Renal cortical epithelial cell (primary cell): ENCODE results near the gene SERPINA9. TPM values are rescaled to one million over a fixed set of nuclear protein-coding genes. Genes with fewer than 3 reads are reported as not detected.

Experiments
- DNase-seq: peaks from one replicate; pipeline ENCODE4 v3.0.0-alpha.2; 2011; ENCODE audit warnings: low read depth
- total RNA-seq: library from RNA; depleted of rRNA; stranded (reverse); fragments of >200 nt; gene quantifications from 2 replicates; pipeline ENCODE4 v1.2.3, GENCODE V29; 2014

Gene SERPINA9
- total RNA-seq, 1 donor from 2014 or later = not detected

DNA sequence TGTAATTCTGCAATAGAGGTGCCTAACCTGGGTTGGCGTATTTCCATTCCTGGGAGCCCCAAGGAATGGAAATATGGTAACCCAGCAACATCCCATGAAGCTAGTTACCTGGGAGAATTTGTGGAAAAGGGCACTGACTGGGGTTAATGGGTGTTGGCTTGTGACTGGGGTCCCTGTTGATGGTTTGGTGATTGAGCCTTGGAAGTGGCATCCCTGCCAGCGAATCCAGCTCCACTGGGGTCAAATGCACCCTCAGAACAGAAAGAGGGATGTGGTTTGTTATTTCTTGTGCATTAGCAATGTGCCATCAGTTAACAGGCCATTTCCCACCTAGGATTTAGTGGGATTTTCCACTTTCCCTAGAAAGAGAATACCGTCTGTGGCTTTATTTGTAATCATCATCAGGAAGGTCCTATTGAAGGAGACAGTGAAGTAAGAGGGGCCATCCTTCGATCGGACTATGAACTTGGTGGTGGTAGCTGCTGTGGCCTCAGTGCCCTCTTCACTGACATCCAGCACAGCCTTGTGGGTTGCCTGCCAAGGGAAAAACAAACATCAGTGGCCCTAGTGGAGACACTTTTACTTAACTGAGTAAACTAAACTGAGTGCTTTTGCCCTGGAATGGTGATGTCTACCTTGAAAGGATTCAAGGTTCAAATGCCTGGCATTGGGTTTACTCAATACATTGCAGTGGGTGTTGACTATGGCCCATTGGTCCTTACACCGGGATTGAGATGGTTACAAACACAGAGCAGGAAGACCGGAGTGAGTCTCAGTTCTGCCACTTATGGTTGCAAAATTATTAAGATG is 13.0 kb downstream of the SERPINA9 start:
- no peak for DNase-seq

DNA sequence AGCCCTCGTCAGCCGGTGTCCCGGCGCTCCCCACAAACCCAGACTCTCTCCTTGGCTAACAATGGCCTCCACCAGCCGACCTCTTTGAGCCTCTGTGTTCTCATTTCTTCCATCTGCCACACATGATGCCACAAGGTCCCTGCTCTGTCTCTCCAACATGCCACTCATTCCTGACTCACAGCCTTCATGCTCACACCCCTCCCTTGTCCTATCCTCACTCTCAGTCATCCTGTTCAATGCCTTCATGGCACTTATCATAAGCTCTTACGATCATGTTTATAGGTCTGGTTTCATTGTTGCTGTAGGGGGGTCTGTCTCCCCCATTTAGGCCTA is 13.8 kb downstream of the SERPINA9 start:
- DNase-seq = no peak

DNA sequence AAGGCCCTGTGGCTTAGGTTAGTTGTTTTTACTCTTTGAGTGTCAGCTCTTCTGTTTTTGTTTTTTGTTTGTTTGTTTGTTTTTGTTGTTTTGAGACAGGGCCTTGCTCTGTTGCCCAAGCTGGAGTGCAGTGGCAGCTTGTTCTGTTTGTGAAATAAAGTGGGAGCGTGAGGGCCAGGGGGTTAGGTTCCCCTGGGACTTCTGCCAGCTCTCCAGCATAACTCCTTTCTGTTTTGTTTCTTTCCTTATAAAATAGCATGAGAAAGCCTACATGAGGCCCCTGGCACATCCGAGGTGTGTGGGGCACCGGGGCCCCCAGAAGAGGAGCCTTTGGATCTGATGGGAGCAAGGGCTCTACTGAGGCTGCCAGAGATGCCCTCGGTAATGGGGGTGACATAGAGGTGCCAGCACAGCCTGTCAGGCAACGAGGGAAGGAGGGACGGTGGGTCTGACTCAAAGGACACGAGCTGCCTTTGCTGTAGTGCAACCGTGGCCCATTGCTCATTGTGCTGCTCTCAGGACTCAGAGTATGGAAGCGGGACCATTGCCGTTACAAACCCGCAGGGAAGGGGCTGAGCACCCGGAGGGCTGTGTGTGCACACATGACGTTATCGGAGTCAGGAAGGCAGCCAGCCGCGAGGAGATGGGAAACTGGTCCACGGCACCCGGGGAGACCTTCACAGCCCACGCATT is 14.3 kb downstream of the SERPINA9 start:
- no peak for DNase-seq

DNA sequence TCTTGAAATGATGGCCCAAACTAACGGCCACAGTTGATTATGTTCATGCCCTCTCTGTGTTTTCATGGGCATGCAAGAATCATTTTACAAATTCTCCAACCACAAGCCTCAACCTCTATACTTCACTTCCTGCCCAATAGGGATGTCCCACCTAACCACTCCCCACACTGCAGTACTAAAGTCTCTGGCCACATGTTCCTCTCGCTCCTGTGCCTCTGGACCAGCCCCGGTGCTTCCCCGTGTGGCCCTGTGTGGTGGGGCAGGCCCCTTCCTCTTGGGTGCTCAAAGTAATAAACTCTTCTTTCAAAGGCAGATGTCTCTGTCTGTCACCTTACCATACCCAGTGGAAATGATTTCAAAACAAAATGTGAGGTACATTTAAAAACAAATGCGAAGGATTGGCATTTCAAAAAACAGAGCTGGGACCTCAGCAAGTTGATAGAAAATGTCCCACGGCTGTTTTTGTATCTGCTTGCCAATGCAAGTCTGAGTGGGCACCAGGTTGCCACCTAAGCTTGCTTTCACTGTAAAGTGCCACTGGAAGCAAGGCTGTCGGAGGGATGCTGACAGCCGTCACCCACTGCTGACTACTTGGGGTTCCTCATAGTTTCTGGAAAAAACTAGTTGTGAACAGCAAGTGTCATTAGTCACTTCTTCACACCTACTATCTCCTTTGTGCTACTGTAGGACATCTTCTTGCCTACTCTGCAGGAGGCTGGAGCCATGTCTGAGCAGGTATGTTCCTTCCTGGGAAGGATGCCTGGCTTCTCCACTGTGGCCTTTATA is 15.2 kb downstream of the SERPINA9 start:
- DNase-seq = no peak

DNA sequence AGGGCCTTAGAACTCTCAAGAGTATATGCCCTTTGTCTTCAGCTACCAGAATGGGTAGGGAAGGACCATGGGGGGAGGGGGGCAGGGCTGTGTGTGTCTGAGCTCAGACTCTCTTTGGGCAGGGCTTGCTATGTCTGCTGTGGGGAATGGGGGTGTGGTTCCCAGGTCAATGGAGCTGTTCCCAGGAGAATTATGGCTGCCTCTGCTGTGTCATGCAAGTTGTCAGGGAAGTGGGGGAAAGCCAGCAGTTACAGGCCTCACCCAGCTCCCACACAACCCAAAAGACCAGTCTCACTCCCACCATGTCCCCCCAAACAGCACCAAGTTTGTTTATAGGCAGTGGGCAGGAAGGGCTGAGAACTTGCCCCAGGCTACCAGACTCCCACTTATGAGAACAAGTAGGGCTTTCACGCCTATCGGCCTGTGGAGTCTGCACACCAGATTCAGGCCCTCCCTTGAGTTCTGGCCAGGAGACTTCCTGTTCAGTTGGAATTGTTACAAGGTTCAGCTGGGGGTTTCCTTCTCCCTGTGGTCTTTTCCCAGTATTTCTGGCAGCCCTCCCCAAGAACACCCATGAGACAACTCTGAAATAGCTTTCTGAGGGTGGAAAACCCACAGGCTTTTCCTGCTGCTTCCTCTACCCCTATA is 17.3 kb downstream of the SERPINA9 start:
- no peak for DNase-seq

DNA sequence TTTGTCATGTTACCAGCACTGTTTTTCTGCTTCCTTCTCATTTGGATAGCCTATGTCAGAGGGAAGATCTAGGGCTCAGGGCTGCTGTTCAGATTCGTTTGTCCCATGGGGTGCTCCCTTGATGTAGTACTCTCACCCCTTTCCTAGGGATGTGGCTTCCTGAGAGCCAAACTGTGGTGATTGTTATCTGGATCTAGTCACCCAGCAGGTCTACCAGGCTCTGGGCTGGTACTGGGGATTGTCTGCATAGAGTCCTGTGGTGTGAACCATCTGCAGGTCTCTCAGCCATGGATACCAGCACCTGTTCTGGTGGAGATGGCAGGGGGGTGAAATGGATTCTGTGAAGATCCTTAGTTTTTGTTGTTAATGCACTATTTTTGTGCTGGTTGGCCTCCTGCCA is 17.9 kb downstream of the SERPINA9 start:
- no peak for DNase-seq

DNA sequence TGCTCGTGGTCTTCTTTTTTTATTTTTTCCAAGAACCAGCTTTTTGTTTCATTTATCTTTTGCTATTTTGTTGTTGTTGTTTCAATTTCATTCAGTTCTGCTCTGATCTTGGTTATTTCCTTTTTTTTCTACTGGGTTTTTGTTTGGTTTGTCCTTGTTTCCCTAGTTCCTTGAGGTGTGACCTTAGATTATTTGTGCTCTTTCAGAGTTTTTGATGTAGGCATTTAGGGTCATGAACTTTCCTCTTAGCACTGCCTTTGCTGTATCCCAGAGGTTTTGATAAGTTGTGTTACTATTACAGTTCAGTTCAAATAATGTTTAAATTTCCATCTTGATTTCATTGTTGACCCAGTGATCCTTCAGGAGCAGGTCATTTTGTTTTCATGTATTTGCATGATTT is 20.1 kb downstream of the SERPINA9 start:
- DNase-seq = no peak

DNA sequence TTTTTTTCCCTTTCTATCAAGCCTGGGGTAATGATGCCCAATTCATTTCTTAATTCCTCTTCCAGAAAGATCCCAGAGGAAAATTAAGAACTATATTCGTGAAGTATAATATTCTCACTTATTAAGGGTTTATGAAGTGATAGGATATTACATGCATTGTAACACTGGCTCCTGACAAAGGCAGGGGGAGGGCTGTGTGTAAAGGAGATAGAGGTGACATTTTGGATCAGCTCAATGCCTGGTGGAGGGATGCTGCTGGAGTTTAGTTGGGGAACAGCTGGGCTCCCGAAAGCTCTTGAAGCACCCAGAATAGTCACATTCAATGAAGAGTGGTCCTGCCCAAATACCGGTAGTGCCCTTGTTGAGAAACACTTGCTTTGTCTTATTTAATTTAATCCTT is 24.2 kb downstream of the SERPINA9 start:
- no peak for DNase-seq

DNA sequence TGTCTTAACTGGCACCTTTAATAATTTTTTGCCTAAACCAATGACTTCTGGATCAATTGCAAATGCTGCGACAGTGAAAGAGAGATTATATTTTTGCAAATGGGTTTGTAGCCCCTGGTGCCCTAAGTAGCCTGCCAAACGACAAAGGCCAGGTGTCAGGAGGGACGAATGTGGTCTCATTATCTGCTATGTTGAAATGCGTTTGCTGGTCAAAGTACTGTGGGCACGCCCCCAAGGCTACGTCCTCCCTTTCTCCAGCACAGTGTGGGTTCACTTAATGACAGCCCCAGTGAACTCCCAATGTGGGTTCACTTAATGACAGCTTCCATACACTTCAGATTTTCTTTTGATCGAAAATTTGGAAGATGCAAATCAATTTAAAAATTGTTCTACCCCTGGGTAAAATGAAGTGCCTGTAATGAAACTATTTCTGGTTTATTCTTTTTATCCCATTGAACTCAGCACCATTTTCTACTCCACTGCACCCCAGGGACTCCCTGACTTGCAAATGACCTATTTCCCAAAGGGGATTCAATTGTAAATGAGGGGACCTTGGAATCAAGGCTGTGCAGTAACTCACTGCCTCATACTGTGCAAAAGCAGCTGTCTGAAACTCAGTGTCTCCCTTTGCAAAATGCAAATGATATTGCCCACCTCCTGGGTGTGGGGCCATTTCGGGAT is 24.8 kb downstream of the SERPINA9 start:
- no peak for DNase-seq

DNA sequence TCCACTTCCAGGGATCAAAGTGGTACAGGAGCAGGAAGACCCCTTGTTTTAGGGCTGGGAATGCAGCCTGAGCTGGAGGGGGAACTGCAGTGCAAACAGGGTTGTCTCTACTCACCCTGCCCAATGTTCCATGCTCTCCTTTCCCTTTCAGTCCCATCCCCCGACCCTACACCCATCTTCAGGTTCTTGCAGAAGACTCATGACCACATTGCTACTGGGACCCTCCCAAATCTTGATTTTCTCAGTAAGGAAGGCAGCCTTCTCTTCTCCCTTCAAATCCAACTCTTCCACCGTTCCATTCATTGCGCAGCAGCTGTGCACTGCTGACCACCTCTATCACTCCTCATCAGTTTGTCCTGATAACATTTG is 25.3 kb downstream of the SERPINA9 start:
- DNase-seq = no peak

DNA sequence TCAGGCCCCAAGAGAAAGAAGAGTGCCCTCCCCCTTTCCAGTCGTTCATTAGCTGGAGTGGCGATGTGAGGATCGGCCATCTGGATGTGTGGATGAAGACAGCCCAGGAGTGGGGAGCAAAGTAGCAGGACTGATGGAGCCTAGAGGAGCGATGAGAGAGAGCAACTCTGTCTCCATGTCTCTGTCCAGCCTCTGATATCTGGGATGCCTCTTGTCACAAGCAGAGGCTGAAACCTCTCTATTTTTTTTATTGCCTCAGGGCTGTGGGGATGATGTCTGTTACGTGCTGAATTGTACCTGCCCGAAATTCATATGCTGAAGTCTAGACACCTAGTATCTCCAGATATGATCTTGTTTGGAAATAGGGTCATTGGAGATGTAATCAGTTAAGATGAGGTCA is 26.1 kb downstream of the SERPINA9 start:
- DNase-seq = no peak

DNA sequence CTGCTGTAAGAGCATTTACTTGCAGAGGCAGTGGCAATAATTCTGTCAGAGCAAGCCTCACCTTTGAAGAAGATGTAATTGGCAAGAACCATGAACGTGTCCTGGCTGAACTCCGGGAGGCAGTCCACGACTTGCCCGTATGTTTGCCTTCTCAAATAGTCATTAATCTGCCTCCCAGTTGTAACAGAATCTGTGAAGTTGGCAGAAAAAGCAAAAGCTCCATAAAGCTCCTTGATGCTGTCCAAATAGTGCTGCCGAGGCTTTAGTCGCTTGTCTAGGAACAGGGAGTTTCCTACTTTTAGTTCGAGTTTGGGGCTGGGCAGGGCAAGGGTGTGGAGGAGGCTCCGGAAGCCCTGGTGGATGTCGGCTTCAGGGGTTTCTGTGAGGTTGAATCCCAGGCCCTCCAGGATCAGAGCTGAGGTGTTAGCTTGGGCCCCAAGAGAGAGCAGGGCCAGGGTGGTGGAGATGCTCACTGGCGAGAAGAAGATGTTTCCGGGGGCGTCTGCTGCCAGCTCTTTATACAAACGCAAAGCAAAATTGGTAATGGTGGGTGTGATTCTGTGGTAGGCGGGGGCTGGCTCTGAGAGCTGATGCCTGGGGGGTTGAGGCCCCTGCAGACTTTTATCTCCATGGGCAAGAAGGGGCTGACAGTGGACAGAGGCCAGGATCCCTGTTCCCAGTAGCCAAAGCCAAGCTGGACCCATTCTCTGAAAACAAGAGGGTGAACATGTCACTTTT is 27.8 kb downstream of the SERPINA9 start:
- DNase-seq = no peak

DNA sequence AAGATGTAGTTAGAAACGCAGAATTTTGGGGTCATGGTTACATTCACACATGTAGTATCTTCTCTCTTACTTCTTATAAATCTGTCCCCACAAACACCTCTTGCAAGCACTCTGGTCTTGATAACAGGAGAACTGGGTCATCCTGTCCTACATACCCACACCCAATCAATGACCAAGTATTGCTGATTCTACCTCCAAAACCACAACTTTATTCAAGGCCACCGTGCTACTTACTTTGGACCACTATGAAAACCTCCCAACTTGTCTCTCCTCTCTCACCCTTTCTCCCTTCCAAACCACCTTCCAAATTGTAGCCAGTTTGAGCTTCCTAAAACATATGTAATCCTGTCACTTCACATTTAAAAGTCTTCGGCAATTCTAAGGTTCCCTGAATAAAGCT is 28.8 kb downstream of the SERPINA9 start:
- no peak for DNase-seq

DNA sequence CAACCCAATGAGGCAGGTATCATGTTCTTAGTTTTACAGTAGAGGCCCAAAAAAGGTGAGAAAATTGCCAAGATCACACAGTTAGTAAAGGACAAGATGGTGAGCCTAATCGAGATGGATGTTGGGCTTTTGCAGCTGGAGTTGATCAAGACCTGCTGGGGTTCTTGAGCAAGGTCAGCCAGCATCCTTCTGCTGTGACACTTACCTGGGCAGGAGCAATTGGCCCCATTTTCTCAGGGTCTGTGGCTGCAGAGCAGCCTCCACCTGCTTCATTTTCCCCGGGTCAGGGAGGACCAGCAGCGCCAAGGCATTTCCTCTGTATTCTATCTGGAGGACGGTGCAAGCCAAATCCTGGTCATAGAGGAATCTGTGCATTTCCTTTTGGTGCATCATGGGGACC is 29.9 kb downstream of the SERPINA9 start:
- DNase-seq = no peak

DNA sequence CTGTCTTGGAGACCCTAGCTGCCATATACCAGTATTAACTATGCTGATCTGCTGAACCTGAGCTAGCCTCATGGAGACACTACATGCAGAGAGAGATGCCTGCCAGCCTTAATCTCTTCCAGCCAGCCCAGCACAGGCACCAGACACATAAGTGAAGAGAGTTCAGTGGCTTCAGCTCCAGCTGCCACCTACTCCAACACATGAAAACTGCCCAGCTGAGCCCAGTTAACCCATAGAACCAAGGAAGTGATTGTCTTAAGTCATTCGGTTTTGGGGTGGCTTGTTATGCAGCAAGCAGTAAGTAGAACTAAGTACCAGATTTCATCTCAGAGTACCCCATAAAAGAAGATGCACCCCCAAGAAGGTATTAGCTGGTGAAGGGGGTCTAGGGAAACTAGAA is 31.0 kb downstream of the SERPINA9 start:
- DNase-seq = no peak

DNA sequence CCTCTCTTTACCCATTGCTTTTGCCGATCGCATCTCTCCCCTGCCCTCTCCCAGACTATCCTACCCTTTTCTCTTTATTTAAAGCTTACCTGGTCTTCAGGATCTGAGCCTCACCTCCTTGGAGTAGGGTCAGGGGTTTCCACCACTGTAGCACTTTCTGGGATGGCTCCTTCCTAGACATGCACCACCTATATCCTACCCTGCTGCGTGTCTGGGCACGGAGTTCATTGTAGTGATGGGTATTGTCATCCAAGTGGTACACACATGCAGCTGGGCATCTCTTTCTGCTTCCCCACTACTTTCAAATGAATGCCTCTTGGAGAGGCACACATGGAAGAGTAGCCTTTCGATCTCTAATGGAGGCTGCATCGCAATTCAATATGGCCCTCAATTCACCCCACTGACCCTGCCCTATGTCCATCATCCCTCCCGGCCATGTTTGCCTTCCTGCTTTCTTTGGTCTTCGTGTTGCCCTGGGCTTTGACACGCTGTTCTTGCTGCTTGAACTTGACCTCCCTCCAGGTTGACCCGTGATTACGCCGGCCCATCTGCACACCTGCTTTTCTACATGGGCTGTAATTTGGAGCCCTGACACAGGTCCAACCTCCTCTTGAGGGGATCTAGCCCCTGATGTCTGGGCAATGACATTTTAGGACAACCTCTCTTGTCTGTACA is 34.3 kb downstream of the SERPINA9 start:
- DNase-seq = no peak

DNA sequence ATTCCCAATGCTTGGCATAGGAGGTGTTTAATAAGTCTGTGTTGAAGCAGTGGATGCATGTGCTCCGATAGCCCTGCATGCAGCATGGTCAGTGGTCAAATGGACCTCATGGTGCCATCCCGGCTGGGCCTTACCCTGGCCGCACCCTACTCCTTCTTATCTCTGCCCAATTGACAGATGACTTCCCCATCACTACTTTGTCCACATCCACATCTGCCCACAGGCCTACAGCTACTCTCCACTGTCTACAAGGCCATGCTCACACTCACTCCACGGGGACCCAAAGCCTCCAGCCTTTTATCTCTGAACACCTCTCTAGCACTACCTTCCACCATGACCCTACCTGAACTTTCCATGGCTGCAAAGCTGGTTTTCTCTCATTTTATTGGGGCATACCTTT is 34.9 kb downstream of the SERPINA9 start:
- DNase-seq = no peak

DNA sequence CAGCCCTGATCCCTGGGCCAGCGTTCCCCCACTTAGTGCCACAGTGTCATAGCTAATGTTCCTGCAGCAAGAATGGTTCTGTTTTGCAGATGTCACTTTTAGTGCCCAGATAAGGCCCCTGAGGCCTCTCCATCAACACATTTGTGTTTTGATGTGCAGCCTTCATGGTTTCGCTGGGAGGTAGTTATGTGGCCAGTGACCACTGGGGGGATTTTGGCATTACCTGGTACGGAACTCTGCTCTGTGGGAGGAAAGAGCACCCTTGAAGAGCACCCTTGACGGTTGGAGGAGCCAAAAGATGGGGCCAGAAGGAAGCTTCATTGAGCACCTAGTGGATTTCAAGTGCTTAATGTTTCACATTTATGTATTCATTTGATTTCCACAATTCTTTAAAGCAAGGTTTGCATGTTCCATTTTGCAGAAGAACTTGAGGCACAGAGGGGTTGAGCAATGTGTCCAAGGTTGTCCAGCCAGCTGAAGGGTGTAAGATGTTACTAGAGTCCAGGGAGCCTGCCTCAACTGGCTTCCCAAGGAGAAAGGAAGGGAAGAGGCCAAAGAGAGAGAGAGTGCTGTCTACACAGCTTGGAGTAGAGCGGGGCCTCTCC is 36.4 kb downstream of the SERPINA9 start:
- no peak for DNase-seq

DNA sequence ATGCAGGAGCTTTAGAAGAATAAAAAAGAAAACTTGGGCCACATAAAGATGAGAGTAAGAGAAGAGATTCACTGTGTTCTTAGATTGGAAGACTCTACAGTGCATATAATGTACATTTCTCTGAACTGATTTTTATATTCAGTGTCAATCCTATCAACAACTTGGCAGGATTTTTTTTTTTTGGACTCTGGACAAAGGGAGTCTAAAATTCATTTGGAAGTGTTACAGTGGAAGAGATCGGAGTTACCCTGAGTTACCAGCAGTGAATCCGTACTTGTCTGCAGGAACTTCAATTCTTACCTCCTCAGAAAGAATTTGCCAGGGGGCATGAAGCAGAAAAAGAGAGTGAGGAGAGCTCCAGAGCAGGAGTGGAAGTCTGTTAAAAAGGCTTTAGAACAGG is 47.4 kb downstream of the SERPINA9 start:
- no peak for DNase-seq

DNA sequence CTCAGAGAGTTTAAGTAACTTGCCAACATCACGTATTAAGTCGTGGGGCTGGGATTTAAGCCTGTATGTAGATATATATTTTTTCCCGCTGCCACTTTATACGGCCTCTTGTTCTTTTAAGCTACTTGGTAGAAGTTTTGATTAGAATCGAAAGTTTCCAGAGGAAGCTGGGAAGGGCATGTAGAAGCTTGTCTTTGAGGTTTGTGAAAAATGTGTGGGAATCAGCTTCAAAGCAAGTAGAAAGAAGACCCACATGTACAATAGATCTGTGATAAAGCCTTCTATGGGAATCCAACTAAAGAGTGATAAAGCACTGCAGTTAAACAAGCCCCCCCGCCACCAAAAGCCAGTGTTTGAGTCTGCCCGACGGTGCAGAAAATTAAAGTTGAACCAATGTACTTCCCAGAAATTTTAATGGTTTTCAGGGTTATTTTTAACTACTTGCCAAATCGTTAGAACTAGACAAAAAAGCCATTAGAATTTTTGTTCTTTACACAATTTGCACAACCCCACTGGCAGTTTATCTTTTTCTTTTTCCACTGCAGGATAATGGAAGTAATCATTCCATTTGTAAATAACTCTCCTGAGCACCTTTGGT is 48.9 kb downstream of the SERPINA9 start:
- DNase-seq = no peak
